NCI-H2107 treated with DMSO at 0.1 percent for 48 hours (cell line): ENCODE data around the gene NPAS2.

Source experiments
- DNase-seq: peaks from one replicate; lab custom pipeline; 2025; ENCODE audit not compliant: unreplicated experiment; lab: John Stamatoyannopoulos, UW

NPAS2 gene

GRCh38 chr2:100880036-100880435 is 60.1 kb downstream of the NPAS2 start:
- no peak for DNase-seq

GRCh38 chr2:100880730-100881129 is 60.8 kb downstream of the NPAS2 start:
- no peak for DNase-seq

- no peak for DNase-seq
These were observed 63.0 kb downstream of the NPAS2 start for GRCh38 chr2:100882645-100883613.

DNA sequence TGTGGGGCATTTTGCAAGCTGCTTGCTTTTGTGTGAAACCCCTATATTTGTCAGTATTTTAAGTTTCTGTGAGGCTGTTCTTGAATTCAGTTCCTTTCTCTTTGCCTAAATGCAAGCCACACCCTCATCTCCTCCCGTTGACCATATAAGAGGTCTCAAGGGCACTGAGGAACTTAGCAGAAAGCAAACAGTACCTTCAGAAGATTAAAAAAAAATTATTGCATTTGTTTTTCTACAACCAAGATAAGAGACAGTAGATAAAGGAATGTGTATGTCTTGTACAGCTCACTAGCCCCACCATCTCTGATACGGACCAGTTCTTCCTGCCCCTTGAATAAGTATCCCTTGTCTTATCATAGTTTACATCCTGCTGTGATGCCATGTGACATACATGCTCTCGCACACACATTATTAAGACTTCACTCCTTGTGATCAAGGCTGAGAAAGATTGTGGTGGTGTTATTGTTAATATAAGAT is 64.2 kb downstream of the NPAS2 start:
- DNase-seq, result no peak

DNA sequence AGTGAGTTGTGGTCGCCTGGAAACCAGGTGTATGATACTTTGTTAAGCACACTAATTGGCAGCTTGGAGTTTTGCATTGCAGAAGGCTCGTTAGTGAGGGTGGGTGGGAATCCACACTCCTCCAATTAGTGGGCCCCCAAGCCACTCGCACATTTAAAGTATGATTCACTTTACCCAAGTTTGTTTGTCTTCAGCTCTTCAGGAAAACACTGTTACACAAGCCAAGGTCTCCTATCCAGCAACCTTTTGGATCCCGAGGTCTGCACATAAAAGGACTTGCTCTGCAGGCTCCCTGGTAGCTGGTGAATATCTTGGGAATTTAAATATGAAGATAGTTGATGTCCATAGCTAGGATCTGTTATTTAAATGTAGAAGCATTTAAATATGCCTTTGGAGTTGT is 66.1 kb downstream of the NPAS2 start:
- no peak for DNase-seq

DNA sequence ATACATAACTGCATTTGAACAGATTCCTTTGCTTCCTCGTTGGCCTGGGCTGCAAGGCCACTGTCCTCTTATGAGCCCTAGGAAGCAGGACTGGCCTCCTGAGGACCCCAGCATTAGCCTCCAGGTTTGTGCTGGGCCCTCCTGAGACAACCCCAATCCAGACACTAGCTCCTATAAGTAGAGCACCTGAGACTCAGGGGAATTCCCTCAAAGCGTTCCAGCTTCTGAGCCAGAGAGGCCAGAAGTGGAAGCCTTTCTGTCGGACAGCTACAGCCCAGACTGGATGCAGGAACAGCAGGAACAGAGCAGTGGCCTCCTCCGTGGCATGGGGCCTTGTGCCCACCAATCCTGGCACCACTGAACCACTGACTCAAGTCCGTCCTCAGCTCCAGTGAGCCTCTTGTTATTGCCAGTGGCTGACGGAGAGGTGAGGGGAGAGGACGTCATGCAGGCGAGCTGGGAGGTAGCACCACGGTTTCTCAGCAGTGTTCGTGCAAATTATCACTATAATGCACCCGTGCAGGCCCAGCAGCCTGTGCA is 67.2 kb downstream of the NPAS2 start:
- no peak for DNase-seq

DNA sequence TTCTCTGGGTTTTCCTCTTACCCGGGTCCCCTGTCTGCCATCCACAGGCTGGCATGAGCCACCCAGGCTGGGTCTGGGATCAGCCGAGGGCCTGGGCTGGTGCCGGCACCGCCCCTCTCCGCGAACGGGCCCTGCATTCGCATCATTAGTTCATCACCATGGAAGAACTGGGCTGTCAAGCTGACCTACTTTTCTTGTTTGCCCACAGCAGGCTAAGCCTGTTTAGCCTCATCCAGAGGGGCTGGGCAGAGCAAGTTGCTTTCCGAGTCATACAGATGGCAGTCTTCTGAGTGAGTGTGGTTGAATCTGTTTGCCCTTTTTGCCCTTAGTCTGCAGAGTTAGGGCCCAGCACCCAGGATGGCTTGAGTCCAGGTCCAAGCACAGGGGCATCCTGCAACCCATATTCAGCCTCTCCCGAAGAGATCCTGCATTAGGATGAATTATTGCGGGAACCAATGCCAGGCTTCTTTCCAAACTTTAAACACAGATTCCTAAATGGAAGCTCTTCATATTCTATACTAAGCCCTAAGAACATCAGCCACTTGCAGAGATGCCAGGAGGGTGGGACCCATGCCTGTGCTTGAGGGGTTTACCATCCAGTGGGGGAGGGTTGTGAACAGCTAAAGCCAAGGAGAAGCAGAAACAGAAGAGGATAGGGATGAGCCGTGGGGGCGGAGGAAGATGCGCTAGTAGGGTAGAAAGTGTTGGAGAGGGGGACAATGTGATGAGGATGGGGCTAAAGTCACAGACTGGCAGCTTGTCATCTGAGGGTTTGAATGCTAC is 68.0 kb downstream of the NPAS2 start:
- no peak for DNase-seq

- DNase-seq, result no peak
These were observed 68.7 kb downstream of the NPAS2 start for GRCh38 chr2:100888601-100889000.

DNA sequence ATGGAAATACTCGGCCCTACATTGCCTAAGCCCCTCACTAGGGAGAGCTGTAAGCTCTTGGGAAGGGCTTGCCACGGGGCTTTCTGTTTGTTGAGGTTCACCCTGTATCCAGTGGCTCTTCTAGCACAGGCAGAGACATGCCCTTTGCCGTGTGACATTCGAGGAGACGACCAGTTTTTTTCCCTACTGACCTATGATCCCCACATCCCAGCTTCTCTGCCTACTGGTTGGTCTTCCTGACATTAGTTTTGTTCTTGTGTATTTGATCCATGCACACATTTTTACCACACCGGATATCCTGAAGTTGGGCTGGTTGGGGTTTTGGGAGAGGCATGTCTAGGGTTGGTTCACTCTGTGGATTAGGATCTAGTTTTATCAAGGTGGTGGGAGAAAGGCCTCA is 69.3 kb downstream of the NPAS2 start:
- DNase-seq, result no peak

DNA sequence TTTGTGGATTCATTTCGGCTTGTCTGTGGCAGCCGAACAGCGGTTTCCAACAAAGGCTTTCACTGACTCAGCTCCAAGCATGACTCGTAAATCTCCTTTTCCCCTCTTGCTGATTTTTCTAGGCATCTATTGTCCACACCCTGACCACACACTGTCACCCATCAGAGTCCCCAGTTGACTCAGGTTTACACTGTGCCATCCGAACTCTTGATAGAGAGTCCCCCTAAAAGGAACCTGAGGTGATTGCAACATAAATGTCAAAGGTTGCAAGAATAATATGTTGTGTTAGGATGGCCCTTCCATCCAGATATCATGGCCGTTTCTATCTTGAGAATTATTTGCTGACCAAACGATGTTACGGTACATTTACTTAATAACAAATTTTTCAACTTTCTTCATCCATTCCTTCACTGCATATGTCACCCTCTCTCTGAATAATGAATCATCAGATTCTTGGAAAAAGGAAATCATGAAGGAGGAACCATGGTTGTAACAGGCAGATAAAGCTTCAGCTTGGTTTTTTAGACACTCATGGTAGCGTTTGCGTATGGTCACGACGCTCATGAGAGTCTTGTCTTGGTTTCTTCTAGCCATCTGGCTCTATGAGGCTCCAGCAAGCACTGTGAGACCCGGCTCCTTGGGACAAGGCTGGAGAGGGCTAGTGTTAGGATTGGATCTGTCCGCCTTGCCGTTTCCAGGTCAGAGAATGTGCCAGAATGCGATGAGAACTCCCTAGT is 72.1 kb downstream of the NPAS2 start:
- DNase-seq, result no peak

GRCh38 chr2:100893392-100894104 is 73.6 kb downstream of the NPAS2 start:
- DNase-seq, result no peak

- no peak for DNase-seq
These were observed 74.3 kb downstream of the NPAS2 start for GRCh38 chr2:100894105-100894795.

- DNase-seq, result no peak
These were observed 74.8 kb downstream of the NPAS2 start for GRCh38 chr2:100894796-100895156.

GRCh38 chr2:100895402-100895801 is 75.5 kb downstream of the NPAS2 start:
- DNase-seq, result no peak

GRCh38 chr2:100895934-100896685 is 76.2 kb downstream of the NPAS2 start:
- no peak for DNase-seq

GRCh38 chr2:100898035-100898665 is 78.2 kb downstream of the NPAS2 start:
- DNase-seq, result no peak

- DNase-seq, result no peak
These were observed 80.3 kb downstream of the NPAS2 start for GRCh38 chr2:100900156-100900795.

GRCh38 chr2:100902817-100903405 is 83.0 kb downstream of the NPAS2 start:
- DNase-seq, result no peak
